T follicular helper cell (primary cell): ENCODE data around the gene SLC7A10.
"Not testable (repeated sequence)": the region's sequence is repeated elsewhere in the genome, so short reads cannot be mapped to it uniquely, and the experiment has no call there.

ENCODE experiments used
- DNase-seq: peaks from one replicate; pipeline ENCODE4 v3.0.0-alpha.2; 2020; ENCODE audit warnings: low read depth

Gene SLC7A10

GRCh38 chr19:33175886-33176669 lies 49.6 kb downstream of the SLC7A10 start:
- DNase-seq: peak; percentile 4

DNA sequence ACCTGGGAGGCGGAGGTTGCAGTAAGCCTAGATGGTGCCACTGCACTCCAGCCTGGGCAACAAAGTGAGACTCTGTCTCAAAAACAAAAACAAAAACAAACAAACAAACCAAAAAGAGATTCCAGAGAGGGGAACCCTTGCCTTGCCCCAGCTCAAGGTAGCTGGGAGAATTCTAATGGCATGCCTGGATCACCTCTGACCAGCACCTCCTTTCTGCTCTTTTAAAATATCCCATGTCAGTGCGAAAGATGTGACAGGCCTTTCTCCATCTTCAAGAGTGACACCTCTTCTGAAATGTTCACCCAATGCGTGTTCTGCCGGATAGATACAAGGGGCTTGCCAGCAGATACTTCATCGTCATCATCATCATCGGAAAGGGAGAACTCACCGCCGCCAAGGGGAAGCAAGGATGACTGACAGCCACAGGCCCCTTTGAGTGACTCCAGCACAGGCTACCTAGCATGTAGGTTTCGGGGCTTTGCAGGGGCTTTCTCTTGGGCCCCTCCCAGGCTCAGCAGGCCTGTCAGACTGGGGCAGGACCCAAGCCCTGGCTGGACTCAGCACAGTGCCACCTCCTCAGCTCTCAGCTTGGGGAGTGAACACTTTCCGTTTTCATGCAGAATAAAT lies 50.4 kb downstream of the SLC7A10 start:
- no peak for DNase-seq

GRCh38 chr19:33174186-33174585 lies 51.5 kb downstream of the SLC7A10 start:
- no peak for DNase-seq

GRCh38 chr19:33171916-33172359 lies 53.7 kb downstream of the SLC7A10 start:
- no peak for DNase-seq

DNA sequence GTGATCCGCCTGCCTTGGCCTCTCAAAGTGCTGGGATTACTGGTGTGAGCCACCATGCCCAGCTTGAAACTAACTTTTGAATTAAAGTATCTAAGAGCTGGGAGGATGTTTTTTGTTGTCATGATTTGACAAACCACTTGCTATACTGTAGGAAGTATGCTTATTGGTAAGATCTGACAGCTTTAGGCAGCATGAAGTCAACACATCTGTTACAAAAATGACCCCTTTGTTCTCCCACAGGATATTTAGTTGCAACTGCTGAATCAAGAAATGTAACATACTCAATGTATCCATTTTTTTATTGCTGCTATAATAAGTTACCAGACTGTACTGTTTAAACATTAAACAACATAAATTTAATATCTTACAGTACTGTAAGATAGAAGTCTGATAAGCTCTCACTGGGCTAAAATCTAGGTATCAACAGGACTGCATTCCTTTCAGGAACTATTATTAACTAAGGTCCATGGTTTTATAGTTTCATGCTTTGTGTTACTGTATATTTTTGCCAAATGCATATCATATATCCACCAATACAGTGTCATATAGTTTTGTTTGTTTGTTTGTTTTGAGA lies 54.3 kb downstream of the SLC7A10 start:
- no peak for DNase-seq

DNA sequence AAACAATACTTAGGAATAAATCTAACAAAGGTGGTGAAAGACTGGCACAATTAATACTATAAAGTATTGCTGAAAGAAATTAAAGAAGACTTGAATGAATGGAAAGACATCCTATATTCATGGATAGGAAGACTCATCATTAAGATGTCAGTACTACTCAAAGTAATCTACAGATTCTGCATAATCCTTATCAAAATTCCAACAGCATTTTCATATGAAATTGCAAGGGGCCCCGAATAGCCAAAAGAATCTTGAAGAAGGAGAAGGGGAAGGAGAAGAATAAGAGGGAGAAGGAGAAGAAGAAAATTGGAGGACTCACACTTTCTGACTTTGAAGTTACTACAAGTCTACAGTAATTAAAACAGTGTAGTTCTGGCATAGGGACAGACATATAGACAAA lies 57.1 kb downstream of the SLC7A10 start:
- no peak for DNase-seq

- no peak for DNase-seq
These were observed 58.2 kb downstream of the SLC7A10 start for GRCh38 chr19:33167438-33167837.

DNA sequence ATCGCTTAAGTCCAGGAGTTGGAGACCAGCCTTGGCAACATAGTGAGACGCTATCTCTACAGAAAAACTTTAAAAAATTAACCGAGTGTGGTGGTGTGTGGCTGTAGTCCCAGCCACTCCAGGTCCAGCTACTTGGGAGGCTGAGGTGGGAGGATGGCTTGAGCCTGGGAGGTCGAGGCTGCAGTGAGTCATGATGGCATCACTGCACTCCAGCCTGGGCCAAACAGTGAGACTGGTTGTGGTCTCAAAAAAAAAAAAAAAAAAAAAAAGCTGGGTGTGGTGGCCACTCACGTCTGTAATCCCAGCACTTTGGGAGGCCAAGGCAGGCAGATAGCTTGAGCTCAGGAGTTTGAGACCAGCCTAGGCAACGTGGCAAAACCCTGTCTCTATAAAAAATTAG lies 59.6 kb downstream of the SLC7A10 start:
- DNase-seq: not testable (repeated sequence)

- DNase-seq: no peak
These were observed 62.2 kb downstream of the SLC7A10 start for GRCh38 chr19:33163481-33163880.

GRCh38 chr19:33161201-33161600 lies 64.4 kb downstream of the SLC7A10 start:
- no peak for DNase-seq

DNA sequence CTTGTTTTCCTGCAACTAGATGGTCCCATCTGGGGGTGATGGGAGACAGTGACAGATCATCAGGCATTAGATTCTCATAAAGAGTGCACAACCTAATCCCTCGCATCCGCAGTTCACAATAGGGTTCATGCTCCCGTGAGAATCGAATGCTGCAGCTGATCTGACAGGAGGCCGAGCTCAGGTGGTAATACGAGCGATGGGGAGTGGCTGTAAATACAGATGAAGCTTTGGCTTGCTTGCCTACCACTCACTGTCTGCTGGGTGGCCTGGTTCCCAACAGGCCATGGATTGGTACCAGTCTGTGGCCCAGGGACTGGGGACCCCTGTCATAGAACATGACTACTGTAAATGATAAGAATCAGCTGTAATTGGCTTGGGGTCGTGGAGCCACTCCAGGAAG lies 65.8 kb downstream of the SLC7A10 start:
- no peak for DNase-seq

DNA sequence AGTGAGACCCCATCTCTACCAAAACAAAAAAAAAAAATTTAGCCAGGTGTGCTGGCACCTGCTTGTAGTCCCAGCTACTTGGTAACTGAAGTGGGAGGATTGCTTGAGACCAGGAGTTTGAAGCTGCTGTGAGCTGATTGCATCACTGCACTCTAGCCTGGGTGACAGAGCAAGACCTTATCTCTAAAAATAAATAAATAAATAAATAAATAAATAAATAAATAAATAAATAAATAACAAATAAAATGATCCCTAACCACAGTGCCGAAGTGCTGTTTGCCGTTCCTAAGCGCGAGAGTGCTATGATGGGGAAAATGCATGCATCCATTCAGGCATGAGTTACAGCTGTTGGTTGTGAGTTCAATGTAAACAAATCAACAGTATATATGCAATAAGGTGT lies 66.5 kb downstream of the SLC7A10 start:
- no peak for DNase-seq
